Heart right ventricle (tissue), 16 donors: ENCODE measurements around the gene ADAMTS17. TPM values are rescaled to one million over a fixed set of nuclear protein-coding genes. Genes with fewer than 3 reads are reported as not detected.

Experiments used
- ATAC-seq, 8 donors: fragments of 200-7000 bp; cut with Tn5 transposase; one replicate each; pipeline ENCODE4 v1.9.1; 2020; ENCODE audit warnings: mild to moderate bottlenecking in 8 of 8, moderate library complexity in 8 of 8, moderate number of reproducible peaks in 1 of 8
- DNase-seq, 2 donors: peaks; one replicate each; pipeline ENCODE4 v3.0.0-alpha.2; 2020
- H3K27ac ChIP-seq, 10 donors: fragments of 200-600 bp; sonication (generic) in 2 of 10; one replicate each; pipeline versions ENCODE4 v1.5.0 to v1.8.0; 2020 to 2022; ENCODE audit warnings: mild to moderate bottlenecking in 3 of 10
- H3K27me3 ChIP-seq, 7 donors: fragments of 200-600 bp; one replicate each; pipeline ENCODE4 v1.8.0; 2021 to 2022; ENCODE audit warnings: mild to moderate bottlenecking in 2 of 7
- H3K36me3 ChIP-seq, 9 donors: fragments of 200-600 bp; sonication (generic) in 1 of 9; one replicate each; pipeline versions ENCODE4 v1.5.0 to v1.8.0; 2020 to 2022; ENCODE audit warnings: mild to moderate bottlenecking in 2 of 9
- H3K4me1 ChIP-seq, 9 donors: fragments of 200-600 bp; sonication (generic) in 1 of 9; one replicate each; pipeline versions ENCODE4 v1.5.0 to v1.8.0; 2020 to 2022; ENCODE audit warnings: mild to moderate bottlenecking in 4 of 9
- H3K4me3 ChIP-seq, 10 donors: fragments of 200-600 bp; sonication (generic) in 2 of 10; one replicate each; pipeline versions ENCODE4 v1.5.0 to v1.8.0; 2020 to 2022; ENCODE audit warnings: mild to moderate bottlenecking in 7 of 10, moderate library complexity in 2 of 10
- H3K9me3 ChIP-seq, 11 donors: fragments of 200-600 bp in 10 of 11; sonication (generic) in 2 of 11; one replicate each; pipeline versions ENCODE4 v1.5.0 to v1.8.0; 2013 to 2022; ENCODE audit warnings: mild to moderate bottlenecking in 2 of 11, control low read depth in 1 of 11, moderate library complexity in 1 of 11
- WGBS, 2 donors: extraction: QIAGEN DNeasy Blood & Tissue Kit; methylation state at CpG; one replicate each; pipeline ENCODE4 v1.1.7; 2013; ENCODE audit warnings: inconsistent platforms in 1 of 2; 5-methylcytosine and 5-hydroxymethylcytosine counted together
- intact Hi-C, 10 donors: fragments of 100-400 bp; cut with DNase I; formaldehyde crosslinking; loops; one replicate each; pipeline versions ENCODE4 v1.11.1 to v1.14.2; 2022
- polyA plus RNA-seq, 2 donors: library from polyadenylated mRNA; stranded (reverse); fragments of 200-250 nt; gene quantifications; one replicate each; pipeline ENCODE4 v1.2.3, GENCODE V29; 2013
- total RNA-seq, 10 donors: library from RNA; stranded (reverse); fragmentation: NEBNext Ultra II Directional in 3 of 10; extraction: Animal tissue kit (Norgen Biotek cat#: 25700) in 3 of 10; gene quantifications; one replicate each; pipeline versions ENCODE4 v1.2.1 to v1.2.4, GENCODE V29; 2021 to 2023
- TF ChIP-seq, protein P1 (sequence below), 9 donors: fragments of 200-600 bp; sonication (generic) in 2 of 9; IDR thresholded peaks; one replicate each; pipeline versions ENCODE4 v1.5.0 to v1.8.0; 2021 to 2022; ENCODE audit warnings: antibody characterized with exemption in 9 of 9, mild to moderate bottlenecking in 5 of 9, moderate library complexity in 1 of 9
- donor health status: Arrhythmogenic right ventricular cardiomyopathy.
- donor health status: ischemic (EF 13 %, LVEDD 7.1; RV severe dilation, severe dysfunction).
- donor health status: healthy with polysubstance abuse.
- donor health status: DM: no; HTN: yes; CAD: no.
- donor health status: DM: no; HTN: no; CAD: no.
- donor health status: ischemic (EF 25% LVEDD 6.9; RV normal size, moderate dysfunction).
- donor health status: ischemic (EF 25% LVEDD 5.7; RV mildly dilated, moderate dysfunction).
- donor health status: healthy.
- donor health status: DM: yes; HTN: yes; CAD: no.
- donor health status: Ischemic cardiomyopathy.
- donor health status: ischemic (EF 35%, LVEDD 5.7; RV mildly dilated, moderate dysfunction).
- donor health status: nonischemic (EF 11% LVEDD 7.7; RV severe dilation, severe dysfunction).
- donor health status: DM: yes; HTN: yes; CAD: no.
- donor health status: PGD.
- donor health status: ischemic (EF 29% LVEDD 5.4; RV normal size, mild dysfunction).
- donor health status: nonischemic (EF 23%, LVEDD 6.1; RV moderate dilation, normal function).

ADAMTS17 gene
- total and polyA plus RNA-seq, 12 donors: 0.47 to 5.0 (median 1.2) TPM

GRCh38 chr15:100205549-100206295 lies 136.1 kb downstream of the ADAMTS17 start:
- Histone ChIP-seq H3K27me3 (no peaks in the 10 kb centered on the region), H3K36me3 (no peaks in the 10 kb centered on the region), H3K9me3 (no peaks in the 10 kb centered on the region), H3K27ac (no peak overlapping the region), H3K4me3 (no peak overlapping the region), H3K4me1 (peaks cover 0 to 11% (median 5%) of the 10 kb centered on the region in 9 donors)
- 74 to 83% methylated on average over 17 of the region's 17 CpGs for WGBS, 2 donors
- DNase-seq (no peak), ATAC-seq (peak in 2 of 8 donors; percentile 20 to 39)
- TF ChIP-seq, protein P1, sequence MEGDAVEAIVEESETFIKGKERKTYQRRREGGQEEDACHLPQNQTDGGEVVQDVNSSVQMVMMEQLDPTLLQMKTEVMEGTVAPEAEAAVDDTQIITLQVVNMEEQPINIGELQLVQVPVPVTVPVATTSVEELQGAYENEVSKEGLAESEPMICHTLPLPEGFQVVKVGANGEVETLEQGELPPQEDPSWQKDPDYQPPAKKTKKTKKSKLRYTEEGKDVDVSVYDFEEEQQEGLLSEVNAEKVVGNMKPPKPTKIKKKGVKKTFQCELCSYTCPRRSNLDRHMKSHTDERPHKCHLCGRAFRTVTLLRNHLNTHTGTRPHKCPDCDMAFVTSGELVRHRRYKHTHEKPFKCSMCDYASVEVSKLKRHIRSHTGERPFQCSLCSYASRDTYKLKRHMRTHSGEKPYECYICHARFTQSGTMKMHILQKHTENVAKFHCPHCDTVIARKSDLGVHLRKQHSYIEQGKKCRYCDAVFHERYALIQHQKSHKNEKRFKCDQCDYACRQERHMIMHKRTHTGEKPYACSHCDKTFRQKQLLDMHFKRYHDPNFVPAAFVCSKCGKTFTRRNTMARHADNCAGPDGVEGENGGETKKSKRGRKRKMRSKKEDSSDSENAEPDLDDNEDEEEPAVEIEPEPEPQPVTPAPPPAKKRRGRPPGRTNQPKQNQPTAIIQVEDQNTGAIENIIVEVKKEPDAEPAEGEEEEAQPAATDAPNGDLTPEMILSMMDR (IDR thresholded peaks at IDR 0.05): no peak
- intact Hi-C loops: loop anchor here in 1 of 10 donors (5.0 kb wide), 1 partner anchor 88 kb away; no protein-coding TSS in a partner anchor

DNA sequence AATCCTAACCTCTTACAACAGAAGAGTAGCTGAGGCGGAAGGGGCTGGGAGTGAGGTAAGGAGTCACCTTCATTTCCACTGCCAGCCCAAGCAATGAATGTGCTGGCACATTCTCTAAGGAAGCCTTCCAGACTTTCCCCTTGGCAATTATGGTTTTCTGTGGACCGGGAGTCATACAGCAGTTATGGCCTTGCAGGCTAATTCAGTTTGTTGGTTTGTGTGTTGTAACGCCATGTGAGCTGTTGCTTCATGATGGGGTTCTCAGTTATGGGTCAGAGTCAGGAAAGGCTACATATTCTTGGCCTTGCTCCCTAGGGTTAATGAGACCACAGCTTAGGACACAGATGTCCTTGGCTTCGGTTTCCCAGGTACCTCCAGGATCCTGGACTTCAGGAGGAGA lies 137.0 kb downstream of the ADAMTS17 start:
- peaks cover 0 to 11% (median 5%) of the 10 kb centered on the region in 9 donors for H3K4me1 ChIP-seq
- 96 to 97% methylated on average over 4 of the region's 4 CpGs for WGBS, 2 donors
- no peaks in the 10 kb centered on the region for H3K36me3 ChIP-seq
- intact Hi-C loops: loop anchor here in 1 of 10 donors (5.0 kb wide), 1 partner anchor 87 kb away; no protein-coding TSS in a partner anchor
- no peak for DNase-seq
- no peak overlapping the region for H3K4me3 ChIP-seq
- TF ChIP-seq, protein P1 (IDR thresholded peaks at IDR 0.05): no peak
- no peaks in the 10 kb centered on the region for H3K27me3 ChIP-seq
- no peak overlapping the region for H3K27ac ChIP-seq
- H3K9me3 ChIP-seq: no peaks in the 10 kb centered on the region
- ATAC-seq: no peak

GRCh38 chr15:100204211-100204610 lies 137.6 kb downstream of the ADAMTS17 start:
- no peak overlapping the region for H3K27ac ChIP-seq
- DNase-seq (no peak), ATAC-seq (no peak)
- WGBS, 2 donors: 98 to 100% methylated on average over 1 of the region's 1 CpG
- H3K4me3 ChIP-seq: no peak overlapping the region
- peaks cover 0 to 11% (median 5%) of the 10 kb centered on the region in 9 donors for H3K4me1 ChIP-seq
- no peaks in the 10 kb centered on the region for H3K27me3 ChIP-seq
- H3K36me3 ChIP-seq: no peaks in the 10 kb centered on the region
- intact Hi-C loops: no loop called here
- TF ChIP-seq, protein P1 (IDR thresholded peaks at IDR 0.05): no peak
- H3K9me3 ChIP-seq: no peaks in the 10 kb centered on the region

- Histone ChIP-seq H3K27me3 (no peaks in the 10 kb centered on the region), H3K27ac (no peak overlapping the region), H3K4me1 (peaks cover 0 to 11% (median 5%) of the 10 kb centered on the region in 9 donors), H3K4me3 (no peak overlapping the region), H3K9me3 (no peaks in the 10 kb centered on the region), H3K36me3 (no peaks in the 10 kb centered on the region)
- no peak for DNase-seq
- intact Hi-C loops: no loop called here
- ATAC-seq: no peak
- 80 to 87% methylated on average over 5 of the region's 5 CpGs for WGBS, 2 donors
- TF ChIP-seq, protein P1 (IDR thresholded peaks at IDR 0.05): no peak
Observed at GRCh38 chr15:100202309-100202960, 139.3 kb downstream of the ADAMTS17 start.
